Central memory CD4-positive, alpha-beta T cell (primary cell): ENCODE results near the gene GFOD1.
"Not testable (repeated sequence)": the region's sequence is repeated elsewhere in the genome, so short reads cannot be mapped to it uniquely, and the experiment has no call there.

Source experiments
- DNase-seq: peaks from one replicate; pipeline ENCODE4 v3.0.0; 2022

GFOD1 gene

DNA sequence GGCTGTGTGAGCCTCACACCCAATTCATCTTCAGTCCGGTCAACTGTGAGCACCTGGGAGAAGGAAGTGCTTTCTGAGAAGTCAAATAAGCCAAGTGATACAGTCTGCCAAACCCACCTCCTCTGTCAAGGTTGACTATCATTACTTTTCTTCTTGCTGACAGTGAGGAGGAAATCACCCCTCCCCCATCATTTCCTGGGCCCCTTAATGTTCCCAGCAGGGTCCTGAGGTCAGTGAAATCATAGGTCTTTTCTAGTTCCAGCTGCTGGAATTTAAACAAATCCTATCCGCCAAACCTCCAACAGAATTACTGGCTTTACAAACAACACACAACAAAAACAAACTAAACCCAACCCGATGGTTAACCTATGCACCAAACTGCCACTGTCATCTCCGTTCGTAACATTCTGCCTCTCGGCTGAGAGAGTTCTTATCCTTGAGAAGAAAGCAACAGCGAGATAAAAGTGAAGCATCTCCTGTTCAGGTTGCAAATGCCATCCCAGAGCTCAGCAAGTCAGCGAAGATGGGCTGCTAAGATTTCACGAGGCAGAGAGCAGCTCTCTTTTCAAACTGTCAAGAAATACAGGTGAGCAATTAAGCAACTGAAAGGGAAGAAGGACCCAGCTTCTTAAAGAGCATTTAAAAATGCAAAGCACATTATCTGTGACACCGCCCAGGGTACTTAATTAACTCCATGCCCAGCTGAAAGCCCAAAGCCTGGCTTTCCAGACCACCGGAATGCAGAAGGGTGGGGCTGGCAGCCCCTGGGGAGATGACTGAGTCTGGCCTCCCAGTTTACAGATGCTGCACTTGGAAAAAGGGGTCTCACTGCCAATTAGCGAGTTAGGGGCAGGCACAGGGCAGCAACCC lies 24.7 kb downstream of the GFOD1 start:
- DNase-seq = no peak

DNA sequence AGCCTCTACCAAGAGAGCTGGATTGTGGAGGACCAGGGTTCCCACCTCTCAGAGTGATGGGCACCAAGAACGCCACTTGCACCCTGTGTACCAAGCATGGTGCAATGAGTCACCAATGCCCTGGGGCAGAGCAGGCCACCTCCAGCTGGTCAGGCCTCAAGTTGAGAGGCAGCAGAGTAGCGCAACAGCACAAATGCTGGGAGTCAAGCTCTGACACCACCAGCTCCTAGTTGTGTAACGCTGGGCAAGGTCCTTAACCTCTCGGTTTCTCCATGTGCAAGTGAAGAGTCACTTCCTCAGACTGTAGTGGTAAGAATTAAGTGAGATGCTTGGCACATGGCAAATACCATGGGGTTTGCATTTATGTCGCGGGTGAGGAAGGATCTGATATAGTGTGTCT lies 25.6 kb downstream of the GFOD1 start:
- DNase-seq = no peak

DNA sequence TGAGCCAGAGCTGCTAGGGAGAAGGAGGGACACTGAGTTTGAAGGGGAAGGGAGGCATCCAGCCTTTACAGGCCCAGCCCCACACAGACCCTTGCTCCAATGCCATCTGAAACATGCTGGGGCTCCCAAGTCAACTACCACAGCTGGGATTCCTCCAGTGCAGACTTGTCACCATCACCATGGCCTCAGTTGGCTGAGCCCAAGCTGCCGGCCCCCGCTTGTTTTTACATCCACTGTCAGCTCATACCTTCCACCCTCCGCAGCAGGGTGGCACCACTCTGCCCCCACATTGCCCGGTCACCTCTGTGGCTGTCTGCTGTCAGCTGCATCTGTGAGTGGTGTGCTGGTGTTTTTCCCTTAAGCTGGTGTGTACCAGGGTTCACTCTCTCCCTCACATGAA lies 26.1 kb downstream of the GFOD1 start:
- no peak for DNase-seq

DNA sequence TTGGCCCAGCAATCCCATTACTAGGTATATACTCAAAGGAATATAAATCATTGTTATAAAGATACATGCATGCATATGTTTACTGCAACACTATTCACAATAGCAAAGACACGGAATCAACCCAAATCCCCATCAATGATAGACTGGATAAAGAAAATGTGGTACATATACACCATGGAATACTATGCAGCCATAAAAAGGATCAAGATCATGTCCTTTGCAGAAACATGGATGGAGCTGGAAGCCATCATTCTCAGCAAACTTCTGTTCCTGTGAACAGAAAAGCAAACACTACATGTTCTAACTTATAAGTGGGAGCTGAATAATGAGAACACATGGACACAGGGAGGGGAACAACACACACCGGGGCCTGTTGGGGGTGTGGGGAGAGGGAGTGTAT lies 27.1 kb downstream of the GFOD1 start:
- DNase-seq = not testable (repeated sequence)

DNA sequence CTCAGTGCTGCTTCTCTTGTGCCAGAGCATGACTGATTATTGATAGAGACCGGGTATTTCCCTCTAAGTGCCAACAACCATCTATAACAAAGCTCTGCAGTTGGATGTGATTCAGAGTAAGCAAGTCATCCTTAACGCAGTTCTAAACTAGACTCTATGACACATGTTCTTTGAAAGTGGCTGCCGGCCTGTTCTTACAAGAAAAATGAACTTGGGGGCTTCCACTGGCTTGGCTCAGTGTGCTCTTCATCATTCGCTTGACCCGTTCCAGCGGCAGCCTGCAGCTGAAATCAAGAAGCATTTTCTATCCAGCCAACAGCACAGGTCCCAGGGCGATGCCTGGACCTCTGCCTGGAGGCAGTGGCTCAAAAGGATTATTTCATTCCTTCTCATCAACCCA lies 29.8 kb downstream of the GFOD1 start:
- no peak for DNase-seq

DNA sequence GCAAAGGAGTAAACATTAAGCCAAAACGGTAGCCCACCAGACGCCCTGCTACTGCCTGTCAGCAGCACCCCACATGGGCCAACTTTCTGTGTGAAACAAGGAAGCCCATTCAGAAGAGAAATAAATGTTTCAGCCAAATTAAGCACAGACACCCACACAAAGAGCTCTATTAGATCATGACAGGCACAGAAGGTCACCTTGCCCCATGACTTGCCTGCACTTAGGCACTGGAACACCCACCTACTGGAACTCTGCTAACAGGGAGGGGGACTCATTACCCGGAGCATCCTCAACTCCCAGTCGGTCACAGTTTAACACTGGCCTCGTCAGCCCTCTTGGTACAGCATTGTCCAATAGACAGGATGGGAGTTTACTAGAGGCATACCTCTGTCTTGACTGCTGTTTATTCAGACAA lies 31.8 kb downstream of the GFOD1 start:
- no peak for DNase-seq

DNA sequence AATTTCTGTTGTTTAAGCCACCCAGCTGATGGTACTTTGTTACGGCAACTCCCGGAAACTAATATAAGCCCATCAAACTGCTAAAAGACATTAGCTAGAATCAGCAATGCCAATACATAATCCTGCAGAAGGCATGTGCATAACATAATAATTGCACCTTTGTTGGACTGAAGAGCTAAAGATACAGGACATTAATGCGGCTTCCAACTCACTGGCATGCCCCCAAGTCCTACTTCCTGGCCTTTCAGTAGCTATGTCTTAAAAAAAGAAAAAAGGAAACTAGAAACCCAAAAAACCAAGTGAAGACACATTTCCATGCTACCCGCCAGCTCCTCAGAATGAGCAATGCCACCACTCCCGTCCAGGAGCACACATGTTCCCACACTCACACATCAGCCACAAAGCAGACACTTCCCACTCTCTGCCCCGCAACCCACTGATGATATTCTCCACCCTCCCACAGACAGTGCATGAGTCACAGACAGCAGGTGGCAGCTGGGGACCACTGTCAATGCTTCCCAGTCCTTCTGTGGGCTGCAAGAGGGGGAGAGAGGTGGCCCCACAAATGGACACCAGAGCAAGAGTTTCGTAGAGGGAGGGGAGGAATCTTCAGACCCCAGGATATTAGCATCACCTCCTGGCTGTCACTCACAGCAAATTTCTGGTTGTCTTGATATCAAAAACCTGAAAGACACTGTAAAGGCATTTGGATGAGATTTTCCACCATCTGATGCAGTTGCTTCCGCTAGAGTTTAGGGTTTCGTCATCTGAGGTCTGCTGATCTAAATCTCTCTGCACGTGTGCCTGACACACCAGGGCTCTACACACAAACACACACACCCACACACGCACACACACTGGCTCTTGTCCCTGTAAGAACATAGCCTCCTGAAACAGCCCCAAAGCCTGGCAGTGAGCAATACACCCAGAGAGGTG lies 32.8 kb downstream of the GFOD1 start:
- peak; percentile 65 for DNase-seq

DNA sequence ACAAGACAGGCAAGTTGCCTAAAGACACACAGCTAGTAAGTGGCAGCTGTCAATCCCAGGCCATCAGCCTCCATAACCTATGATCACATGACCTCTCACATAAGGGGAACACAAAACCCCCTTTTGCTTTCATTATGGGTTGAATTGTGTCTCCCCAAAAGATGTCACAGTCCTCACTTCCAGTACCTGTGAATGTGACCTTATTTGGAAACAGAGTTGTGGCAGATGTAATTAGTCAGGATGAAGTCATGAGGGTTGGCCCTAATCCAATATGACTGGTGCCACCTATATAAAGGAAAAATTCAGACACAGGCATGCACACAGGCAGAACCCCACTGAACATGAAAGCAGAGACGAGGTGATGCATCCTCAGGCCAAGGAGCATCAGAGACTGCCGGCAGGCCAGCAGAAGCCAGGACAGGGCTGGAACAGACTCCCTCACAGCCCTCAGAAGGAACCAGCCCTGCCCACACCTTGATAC lies 33.6 kb downstream of the GFOD1 start:
- peak; percentile 10 for DNase-seq

DNA sequence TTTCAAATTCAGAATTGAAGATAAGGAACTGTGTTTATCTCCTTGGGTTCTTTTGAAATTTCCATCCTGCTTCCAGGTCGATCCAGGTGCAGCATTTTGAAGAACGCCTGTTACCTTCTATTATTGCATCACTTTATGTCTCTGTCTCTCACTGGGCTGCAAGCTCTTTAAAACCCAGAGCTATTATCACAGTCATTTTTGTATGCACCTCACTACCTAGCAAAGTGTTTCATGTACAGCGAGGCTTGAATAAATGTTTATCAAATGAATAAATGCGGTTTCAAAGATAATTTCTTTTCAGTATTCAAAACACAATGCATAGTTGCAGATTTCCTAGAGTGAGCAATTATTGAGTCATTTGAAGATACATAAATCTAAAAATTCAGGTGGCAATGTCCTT lies 34.2 kb downstream of the GFOD1 start:
- no peak for DNase-seq

DNA sequence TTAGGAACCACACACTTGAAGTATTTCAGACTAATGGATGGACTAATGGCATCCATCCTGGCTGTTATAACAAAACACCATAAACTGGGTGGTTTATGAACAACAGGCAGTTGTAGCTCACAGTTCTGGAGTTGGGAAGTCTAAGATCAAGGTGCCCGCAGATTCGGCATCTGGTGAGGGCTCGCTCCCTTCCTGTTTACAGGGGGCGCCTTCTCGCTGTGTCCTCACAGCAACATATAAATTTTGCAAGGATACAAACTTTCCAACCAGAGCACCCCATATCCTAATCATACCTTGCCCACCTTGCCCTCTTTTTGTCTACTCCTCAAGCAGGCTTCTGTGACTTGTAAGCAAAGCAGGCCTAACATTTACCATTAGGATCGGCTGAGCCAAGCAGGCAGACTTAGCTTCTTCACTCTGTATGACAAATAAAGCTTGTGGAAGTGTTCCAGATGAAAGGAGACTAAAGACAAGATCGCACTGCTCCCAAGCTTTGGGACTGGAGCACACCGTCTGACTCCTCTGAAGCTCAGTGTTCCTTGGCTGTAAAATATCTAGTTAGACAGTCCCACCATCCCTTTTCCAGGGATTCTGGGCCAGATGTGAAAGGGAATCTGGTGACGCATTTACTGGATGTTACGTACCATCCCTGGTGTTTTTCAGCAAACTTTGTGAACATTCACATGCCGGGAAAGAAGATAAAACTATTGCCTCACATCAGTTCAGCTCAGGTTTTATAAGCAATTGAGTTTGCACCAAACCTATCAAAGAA lies 34.9 kb downstream of the GFOD1 start:
- no peak for DNase-seq

DNA sequence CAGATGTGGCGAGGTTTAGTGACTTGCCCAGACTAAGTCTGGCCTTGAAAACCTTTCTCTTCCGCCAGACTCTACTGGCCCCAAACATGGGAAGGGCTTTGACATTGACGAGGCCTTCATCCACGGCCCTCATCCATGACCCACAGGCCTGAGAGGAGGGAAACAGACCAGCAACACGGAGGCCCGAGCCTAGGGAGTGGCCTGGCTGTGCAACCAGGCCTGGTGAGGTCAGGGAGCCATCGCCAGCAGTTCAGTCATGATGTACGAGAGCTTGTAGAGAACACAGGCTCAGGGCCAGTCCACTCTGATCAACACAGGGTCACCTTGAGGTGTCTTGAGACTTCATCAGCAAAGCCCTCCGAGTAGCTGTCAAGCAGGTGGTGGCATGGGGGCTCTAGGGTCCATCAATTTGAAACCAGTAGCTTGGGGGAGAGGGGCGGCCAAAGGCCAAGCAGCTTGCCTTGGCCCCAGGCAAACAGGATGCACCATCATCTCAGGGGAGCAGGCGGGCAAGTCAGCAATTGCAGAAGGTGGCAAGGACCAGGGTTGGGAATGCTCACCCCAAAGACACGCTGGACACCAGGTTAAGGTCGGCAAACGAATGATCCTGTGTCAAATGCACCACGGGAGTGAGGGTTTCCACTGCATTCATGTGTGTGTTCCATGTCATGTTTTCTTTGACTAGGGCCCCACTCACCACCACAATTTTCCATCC lies 36.1 kb downstream of the GFOD1 start:
- no peak for DNase-seq

DNA sequence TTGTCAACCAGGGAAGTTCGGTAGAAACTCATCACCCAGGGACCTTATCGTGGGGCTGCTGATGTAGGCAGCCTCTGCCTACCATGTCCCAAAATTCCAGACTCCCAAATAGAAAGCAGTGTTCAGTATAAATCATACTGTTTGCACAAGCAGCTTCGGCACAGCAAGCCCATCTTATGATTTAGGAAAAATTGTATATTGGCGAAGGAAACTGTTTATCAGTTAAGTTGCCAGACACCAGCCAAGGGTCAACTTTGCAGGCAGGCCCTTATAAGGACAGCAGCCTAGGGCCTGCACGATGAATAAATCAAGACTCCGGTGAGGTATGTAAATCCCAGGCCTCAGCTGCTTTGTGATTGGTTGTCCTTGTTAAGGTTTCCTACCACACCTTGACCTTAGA lies 36.8 kb downstream of the GFOD1 start:
- DNase-seq = no peak

DNA sequence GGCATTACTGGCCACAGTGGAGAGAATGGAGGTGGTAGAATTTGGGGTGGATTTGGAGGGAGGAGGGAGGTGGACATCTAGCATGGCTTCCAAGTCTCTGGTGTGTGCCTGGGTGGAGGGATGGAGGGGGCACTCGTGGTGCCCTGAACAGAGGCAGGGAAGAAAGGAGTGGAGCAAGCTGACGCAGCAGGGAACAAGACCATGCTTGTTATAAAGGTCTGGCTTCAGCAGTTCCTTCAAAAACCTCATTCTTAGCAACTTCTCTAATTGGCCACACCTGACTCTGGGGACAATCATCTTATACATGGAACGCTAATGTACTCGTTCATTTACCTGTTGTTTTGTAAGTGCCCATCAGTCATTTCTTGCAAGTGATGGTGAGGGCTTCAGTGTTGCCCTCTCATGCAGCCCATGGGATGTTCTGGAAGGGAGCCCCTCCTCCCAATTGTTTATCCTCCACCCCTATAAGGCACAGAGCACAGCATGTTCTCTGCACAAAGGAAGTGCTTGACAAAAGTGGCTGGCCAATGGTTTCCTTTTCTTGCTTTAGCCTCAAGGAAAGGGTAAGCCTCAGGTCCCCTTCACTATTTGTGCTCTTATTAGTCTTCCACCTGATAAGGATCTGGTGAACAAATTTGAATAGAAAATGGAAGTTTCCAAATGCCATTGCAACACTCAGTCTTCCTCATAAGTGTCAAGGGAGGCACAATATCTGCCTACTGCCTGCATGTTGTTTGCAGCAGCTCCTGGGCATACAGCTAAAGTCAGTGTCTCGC lies 39.3 kb downstream of the GFOD1 start:
- DNase-seq = no peak

DNA sequence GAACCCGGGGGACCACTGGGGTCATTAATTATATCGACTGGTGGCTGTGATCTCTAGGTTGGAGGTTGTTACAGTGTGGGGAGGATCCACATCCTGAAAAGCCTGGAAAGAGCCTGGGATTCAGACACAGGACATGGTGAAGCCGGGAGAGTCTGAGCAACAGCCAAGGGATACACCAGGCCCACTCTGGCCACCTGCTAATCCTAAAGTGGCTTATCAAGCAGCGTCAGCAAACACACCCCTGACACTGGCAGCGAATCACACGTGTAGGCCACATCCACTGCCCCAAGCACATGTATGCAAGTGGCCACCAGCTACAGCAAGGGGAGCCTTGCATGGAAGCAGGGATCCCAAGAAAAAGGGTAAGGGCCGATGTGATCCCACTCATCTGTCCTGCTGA lies 41.0 kb downstream of the GFOD1 start:
- DNase-seq = no peak

DNA sequence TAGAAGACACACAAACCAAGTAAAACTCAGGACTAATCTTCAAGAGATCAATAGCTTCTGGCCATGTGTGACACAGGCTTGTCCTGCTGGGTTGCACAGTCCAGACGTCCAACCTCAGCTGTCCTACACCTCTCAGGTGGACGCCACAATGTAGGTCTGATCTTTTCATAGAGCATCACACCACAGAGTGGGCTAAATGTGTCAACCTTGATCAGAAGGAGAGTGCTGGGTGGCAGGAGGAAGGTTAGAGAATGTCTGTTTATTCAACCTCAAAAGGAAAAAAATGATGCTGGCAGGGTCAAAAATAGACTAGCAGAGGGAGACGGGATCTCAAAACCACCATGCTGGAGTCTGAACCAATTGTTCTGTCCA lies 41.7 kb downstream of the GFOD1 start:
- DNase-seq = no peak

DNA sequence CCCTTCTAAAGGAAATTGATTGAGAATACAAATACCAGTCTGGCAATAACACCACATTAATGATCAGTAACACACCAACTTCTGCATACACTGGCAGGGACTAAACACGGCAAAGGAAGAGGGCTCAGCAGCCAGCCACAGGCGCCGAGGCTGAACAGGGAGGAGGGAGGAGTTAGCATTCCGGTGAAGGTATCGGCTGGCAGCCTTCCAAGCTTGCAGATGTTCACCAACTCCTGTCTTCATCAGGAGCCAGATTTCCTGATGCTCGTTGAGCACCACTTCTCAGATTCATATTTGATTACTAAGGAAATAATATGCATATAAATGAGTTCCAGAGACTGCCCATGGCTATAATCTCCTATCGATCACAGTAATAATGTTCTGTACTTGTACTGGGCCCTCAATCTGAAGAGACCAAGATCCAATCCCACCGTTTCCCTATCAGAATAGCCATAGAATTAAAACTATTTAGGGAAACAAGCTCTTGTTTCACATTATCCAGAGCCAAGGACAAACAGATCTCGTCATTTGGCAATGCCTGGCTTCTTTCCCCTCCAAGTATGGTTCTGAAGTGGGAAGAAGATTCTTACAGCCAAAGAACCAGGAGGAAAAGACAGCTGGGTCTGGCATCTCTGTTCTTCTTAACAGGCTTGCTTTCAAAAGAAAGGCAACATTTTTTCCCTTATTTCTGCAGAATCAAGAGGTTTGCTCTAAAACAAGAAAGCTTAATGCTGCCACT lies 42.2 kb downstream of the GFOD1 start:
- no peak for DNase-seq

DNA sequence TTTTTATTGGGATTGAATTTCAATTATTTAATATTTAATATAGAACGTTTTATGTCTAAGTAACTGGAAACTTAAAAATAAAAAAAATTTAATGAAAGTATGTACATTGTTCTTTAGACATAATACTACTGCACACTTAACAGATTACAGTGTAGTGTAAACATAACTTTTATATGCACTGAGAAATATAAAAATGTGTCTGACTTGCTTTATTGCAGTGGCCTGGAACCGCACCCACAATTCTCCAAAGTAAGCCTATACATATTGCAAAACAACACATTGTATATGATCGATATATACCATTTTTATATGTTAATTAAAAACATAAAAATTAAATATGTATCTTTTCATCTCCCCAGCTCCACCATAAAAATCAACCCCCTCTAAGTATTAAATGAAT lies 42.8 kb downstream of the GFOD1 start:
- DNase-seq = no peak

DNA sequence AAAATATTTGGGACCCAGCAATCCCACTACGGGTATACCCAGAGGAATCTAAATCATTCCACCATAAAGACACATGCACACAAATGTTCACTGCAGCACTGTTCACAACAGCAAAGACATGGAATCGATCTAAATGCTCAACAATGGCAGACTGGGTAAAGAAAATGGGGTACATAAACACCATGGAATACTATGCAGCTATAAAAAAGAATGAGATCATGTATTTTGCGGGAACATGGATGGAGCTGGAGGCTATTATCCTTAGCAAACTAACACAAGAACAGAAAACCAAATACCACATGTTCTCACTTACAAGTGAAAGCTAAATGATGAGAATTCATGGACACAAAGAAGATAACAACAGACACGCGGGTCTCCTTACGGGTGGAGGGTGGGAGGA lies 43.4 kb downstream of the GFOD1 start:
- not testable (repeated sequence) for DNase-seq

DNA sequence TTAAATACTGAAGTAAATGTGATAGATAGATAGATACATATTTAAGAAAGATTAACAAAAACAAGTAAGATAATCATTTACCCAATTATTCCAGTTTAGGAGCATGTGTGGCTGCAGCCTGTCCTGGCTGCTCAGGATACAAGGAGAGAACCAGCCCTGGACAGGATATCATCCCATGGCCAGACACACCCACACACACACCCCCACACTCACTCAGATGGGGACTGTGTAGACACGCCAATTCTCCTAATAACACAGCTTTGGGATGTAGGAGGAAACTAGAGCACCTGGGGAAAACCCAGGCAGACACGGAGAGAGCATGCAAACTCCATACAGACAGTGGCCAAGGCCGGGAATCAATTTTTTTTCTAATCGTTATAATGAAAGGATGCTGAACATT lies 45.6 kb downstream of the GFOD1 start:
- DNase-seq = no peak

DNA sequence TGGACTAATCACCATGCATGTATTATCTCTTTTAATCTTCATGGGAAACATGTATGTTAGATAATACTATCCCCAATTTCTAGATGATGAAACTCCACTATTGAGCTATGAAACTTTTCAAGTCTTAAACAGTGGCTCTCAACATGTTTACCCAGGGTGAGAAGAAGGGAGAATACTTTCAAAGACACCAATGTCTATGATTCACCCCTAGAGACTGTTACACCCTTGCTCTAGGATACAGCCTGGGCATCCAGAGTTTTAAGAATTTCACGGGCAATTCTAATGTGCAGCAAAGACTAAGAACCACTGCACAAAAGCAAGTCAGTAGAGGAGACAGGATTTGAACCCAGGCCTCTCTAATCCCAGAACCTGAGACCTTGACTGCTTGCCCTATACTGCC lies 47.8 kb downstream of the GFOD1 start:
- DNase-seq = no peak

DNA sequence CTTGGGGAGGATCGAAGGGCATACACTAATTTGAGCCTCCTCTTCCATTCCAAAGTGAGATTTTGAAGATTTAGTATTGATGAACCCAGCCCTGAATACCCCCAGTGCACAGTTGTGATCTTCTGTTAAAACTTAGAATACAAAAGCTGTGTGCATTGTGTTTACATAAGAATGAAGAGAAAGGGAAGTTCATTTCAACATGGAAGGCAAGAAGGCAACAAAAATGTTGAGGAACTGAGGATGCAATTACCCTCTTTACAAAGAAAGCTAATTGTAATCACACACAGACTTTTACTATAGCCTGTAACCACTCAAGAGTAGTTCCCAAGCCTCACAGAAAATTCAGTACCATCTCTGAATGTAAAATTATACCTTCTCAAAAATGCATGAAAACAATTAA lies 49.3 kb downstream of the GFOD1 start:
- no peak for DNase-seq
